Coronary artery (tissue), 2 donors: ENCODE results near the gene GPC2.

ENCODE experiments used
- DNase-seq: peaks from one replicate; pipeline ENCODE4 v3.0.0-alpha.2; 2017; ENCODE audit warnings: low spot score
- H3K27ac ChIP-seq, 2 donors: fragments of 200-600 bp; sonication (generic); one replicate each; pipeline ENCODE4 v1.5.1; 2016 to 2019
- H3K4me3 ChIP-seq: fragments of 200-600 bp; sonication (generic); 2 replicates; pipeline ENCODE4 v1.5.1; 2016; ENCODE audit warnings: mild to moderate bottlenecking, moderate library complexity
- CTCF ChIP-seq: fragments of 200-600 bp; sonication (generic); IDR thresholded peaks from one replicate; pipeline ENCODE4 v1.5.1; 2019; ENCODE audit warnings: antibody characterized with exemption

The GPC2 gene

GRCh38 chr7:100126239-100126930, 50.8 kb downstream of the GPC2 start:
- no peak for TF ChIP-seq CTCF
- DNase-seq: no peak
- Histone ChIP-seq H3K4me3 (peak overlapping the region; percentile 89), H3K27ac (peak overlapping the region; percentile 87 to 95)

DNA sequence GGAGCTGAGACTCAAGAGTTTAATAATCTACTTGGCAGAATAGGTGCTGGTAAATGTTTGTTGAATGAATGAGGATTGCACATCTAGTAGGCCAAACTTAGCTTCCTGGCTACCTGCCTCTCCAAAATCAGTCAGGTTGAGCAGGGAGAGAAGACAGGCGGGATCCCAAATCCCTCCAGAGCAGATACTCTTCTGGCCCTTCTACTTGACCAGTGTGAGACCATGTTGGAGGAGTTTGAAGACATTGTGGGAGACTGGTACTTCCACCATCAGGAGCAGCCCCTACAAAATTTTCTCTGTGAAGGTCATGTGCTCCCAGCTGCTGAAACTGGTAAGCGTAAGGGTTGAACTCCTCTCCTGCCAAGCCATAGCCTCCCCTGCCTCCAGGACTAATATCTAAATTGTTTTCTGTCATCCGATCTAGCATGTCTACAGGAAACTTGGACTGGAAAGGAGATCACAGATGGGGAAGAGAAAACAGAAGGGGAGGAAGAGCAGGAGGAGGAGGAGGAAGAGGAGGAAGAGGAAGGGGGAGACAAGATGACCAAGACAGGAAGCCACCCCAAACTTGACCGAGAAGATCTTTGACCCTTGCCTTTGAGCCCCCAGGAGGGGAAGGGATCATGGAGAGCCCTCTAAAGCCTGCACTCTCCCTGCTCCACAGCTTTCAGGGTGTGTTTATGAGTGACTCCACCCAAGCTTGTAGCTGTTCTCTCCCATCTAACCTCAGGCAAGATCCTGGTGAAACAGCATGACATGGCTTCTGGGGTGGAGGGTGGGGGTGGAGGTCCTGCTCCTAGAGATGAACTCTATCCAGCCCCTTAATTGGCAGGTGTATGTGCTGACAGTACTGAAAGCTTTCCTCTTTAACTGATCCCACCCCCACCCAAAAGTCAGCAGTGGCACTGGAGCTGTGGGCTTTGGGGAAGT, 52.6 kb downstream of the GPC2 start:
- no peak for TF ChIP-seq CTCF
- Histone ChIP-seq H3K4me3 (no peak overlapping the region), H3K27ac (no peak overlapping the region)
- DNase-seq: no peak

DNA sequence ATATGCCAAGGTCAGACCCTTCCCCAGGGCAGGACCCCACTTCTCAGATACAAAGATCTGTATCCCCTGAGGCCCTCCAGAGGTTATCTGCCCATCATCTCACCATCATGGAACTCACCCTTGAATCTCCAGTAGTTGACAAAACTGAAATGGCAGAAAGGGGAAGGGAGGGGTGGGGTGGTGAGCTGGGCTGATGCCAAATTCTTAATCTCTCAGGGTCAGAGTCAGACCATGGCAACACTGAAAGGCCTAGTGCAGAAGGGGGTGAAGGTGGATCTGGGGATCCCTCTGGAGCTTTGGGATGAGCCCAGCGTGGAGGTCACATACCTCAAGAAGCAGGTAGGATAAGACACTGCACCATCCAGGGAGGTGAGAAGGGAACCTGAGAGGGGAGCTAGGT, 54.6 kb downstream of the GPC2 start:
- H3K27ac ChIP-seq: no peak overlapping the region
- DNase-seq: no peak
- no peak overlapping the region for H3K4me3 ChIP-seq
- TF ChIP-seq CTCF: no peak

GRCh38 chr7:100122067-100122466, 55.1 kb downstream of the GPC2 start:
- no peak overlapping the region for H3K4me3 ChIP-seq
- no peak overlapping the region for H3K27ac ChIP-seq
- no peak for TF ChIP-seq CTCF
- DNase-seq: no peak

DNA sequence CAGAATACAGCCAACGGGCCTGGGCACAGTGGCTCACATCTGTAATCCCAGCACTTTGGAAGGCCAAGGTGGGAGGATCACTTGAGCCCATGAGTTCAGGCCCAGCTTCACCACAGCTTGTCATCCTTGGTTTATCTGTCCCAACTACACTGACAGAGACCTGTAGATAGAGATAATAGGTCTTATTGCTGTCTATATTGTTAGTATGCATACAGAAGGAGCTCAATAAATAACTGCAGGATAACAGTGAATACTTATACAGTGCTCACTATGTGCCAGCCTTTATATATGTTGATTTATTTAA, 56.5 kb downstream of the GPC2 start:
- peak overlapping the region; percentile 98 for H3K4me3 ChIP-seq
- DNase-seq: no peak
- peak overlapping the region in 1 of 2 donors; percentile 91 for H3K27ac ChIP-seq
- TF ChIP-seq CTCF: no peak

DNA sequence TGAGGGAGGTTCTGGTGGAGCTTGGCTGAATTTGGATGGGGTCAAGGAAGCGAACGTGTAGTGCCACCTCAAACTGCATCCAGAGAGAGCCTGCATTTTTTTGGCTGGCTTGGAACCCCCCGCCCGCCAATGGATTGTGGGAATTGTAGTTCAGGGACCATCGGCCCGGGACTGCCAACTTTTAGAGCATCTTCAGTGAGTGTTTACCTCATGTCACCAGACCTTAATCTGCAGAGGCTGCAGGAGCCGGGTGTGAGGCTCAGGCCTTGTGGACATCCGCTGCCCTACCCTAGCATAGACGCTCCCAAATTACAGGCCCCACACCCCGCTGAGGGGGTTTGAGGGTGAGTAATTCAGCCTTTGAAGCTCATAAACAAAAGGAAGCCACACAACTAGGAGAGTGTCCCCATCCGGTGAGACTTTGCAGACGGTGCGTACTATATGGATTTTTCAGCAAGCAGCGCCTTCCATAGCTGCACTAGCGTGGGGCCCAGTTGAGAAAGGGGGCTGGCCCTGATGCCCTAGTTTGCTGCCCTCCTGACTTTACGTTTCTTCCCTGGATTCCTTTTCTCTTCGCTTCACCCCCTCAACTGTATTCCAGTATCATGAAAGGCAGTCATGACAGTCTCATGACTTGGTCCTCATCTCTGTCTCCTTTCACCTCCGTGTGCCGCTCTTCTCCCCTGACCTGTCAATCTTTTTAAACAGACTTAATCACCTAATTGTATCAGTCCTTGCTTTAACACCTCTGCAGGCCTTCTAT, 57.0 kb downstream of the GPC2 start:
- no peak for DNase-seq
- Histone ChIP-seq H3K4me3 (peak overlapping the region; percentile 98), H3K27ac (peak overlapping the region; percentile 85 to 91)
- TF ChIP-seq CTCF: no peak
